WI38 (cell line): ENCODE results near the gene PLD6.

Source experiments
- H3K4me3 ChIP-seq: 2 replicates; pipeline ENCODE4 v1.5.1; 2011; ENCODE audit warnings: low read depth, mild to moderate bottlenecking, control low read depth, low read length
- CTCF ChIP-seq: IDR thresholded peaks from 2 replicates; pipeline ENCODE4 v1.5.1; 2012; ENCODE audit warnings: low read depth, mild to moderate bottlenecking, control low read depth, low read length

Gene PLD6

GRCh38 chr17:17225901-17226300 lies 19.8 kb upstream of the PLD6 start:
- TF ChIP-seq CTCF: no peak
- no peak overlapping the region for H3K4me3 ChIP-seq

GRCh38 chr17:17224137-17224536 lies 18.0 kb upstream of the PLD6 start:
- no peak for TF ChIP-seq CTCF
- no peak overlapping the region for H3K4me3 ChIP-seq

- TF ChIP-seq CTCF: no peak
- H3K4me3 ChIP-seq: no peak overlapping the region
These were observed 17.6 kb upstream of the PLD6 start for GRCh38 chr17:17223736-17224135.

- TF ChIP-seq CTCF: no peak
- H3K4me3 ChIP-seq: no peak overlapping the region
These were observed 15.2 kb upstream of the PLD6 start for GRCh38 chr17:17221329-17221728.

- TF ChIP-seq CTCF: no peak
- no peak overlapping the region for H3K4me3 ChIP-seq
These were observed 14.4 kb upstream of the PLD6 start for GRCh38 chr17:17220529-17220928.

- H3K4me3 ChIP-seq: no peak overlapping the region
- no peak for TF ChIP-seq CTCF
These were observed 11.9 kb upstream of the PLD6 start for GRCh38 chr17:17217995-17218394.

- H3K4me3 ChIP-seq: no peak overlapping the region
- no peak for TF ChIP-seq CTCF
These were observed 10.6 kb upstream of the PLD6 start for GRCh38 chr17:17216776-17217175.
